HG03469 (cell line): ENCODE results near the gene CARHSP1.
"Not testable (repeated sequence)": the region's sequence is repeated elsewhere in the genome, so short reads cannot be mapped to it uniquely, and the experiment has no call there.

ENCODE experiments used
- ATAC-seq: cut with Tn5 transposase; IDR thresholded peaks from one replicate; pipeline ENCODE4 v1.9.1; 2021; ENCODE audit warnings: mild to moderate bottlenecking, moderate library complexity, moderate number of reproducible peaks; ENCODE audit not compliant: unreplicated experiment

CARHSP1 gene

GRCh38 chr16:8873866-8874195, 5.0 kb upstream of the CARHSP1 start:
- not testable (repeated sequence) for ATAC-seq

GRCh38 chr16:8872967-8873865, 4.4 kb upstream of the CARHSP1 start:
- ATAC-seq = no peak

GRCh38 chr16:8872071-8872470, 3.3 kb upstream of the CARHSP1 start:
- ATAC-seq = no peak

GRCh38 chr16:8869988-8870241, 1.1 kb upstream of the CARHSP1 start:
- ATAC-seq = not testable (repeated sequence)

GRCh38 chr16:8869212-8869987, 594 bp upstream of the CARHSP1 start:
- no peak for ATAC-seq

- peak; percentile 7 for ATAC-seq
These were observed 832 bp downstream of the CARHSP1 start for GRCh38 chr16:8867932-8868415.

- no peak for ATAC-seq
These were observed 1.4 kb downstream of the CARHSP1 start for GRCh38 chr16:8867216-8867931.

- ATAC-seq = no peak
These were observed 2.0 kb downstream of the CARHSP1 start for GRCh38 chr16:8866884-8867215.

- no peak for ATAC-seq
These were observed 2.5 kb downstream of the CARHSP1 start for GRCh38 chr16:8866118-8866883.

GRCh38 chr16:8865145-8865882, 3.5 kb downstream of the CARHSP1 start:
- ATAC-seq = no peak

- no peak for ATAC-seq
These were observed 4.2 kb downstream of the CARHSP1 start for GRCh38 chr16:8864480-8865110.

- no peak for ATAC-seq
These were observed 5.0 kb downstream of the CARHSP1 start for GRCh38 chr16:8863594-8864424.

GRCh38 chr16:8862309-8863130, 6.3 kb downstream of the CARHSP1 start:
- no peak for ATAC-seq

- ATAC-seq = no peak
These were observed 7.1 kb downstream of the CARHSP1 start for GRCh38 chr16:8861563-8862308.

- ATAC-seq = no peak
These were observed 8.6 kb downstream of the CARHSP1 start for GRCh38 chr16:8859913-8860881.
